Astrocyte of the hippocampus (primary cell): Measurements from ENCODE around the gene ZBED1.
"Not testable (repeated sequence)": the region's sequence is repeated elsewhere in the genome, so short reads cannot be mapped to it uniquely, and the experiment has no call there.

Experiments used
- DNase-seq: peaks from one replicate; pipeline ENCODE4 v3.0.0; 2011; ENCODE audit warnings: low read depth, low spot score

Gene ZBED1

GRCh38 chrX:2474963-2475726, 25.6 kb downstream of the ZBED1 start:
- no peak for DNase-seq

GRCh38 chrX:2474280-2474962, 26.4 kb downstream of the ZBED1 start:
- DNase-seq, result no peak

- not testable (repeated sequence) for DNase-seq
These were observed 27.7 kb downstream of the ZBED1 start for GRCh38 chrX:2473064-2473463.

GRCh38 chrX:2471641-2472040, 29.1 kb downstream of the ZBED1 start:
- DNase-seq, result no peak

GRCh38 chrX:2471126-2471525, 29.6 kb downstream of the ZBED1 start:
- DNase-seq, result not testable (repeated sequence)

GRCh38 chrX:2469852-2470251, 30.9 kb downstream of the ZBED1 start:
- DNase-seq, result not testable (repeated sequence)

- no peak for DNase-seq
These were observed 31.5 kb downstream of the ZBED1 start for GRCh38 chrX:2469196-2469685.

- no peak for DNase-seq
These were observed 32.2 kb downstream of the ZBED1 start for GRCh38 chrX:2468261-2469195.

- no peak for DNase-seq
These were observed 33.7 kb downstream of the ZBED1 start for GRCh38 chrX:2466876-2467656.

GRCh38 chrX:2464677-2465166, 36.1 kb downstream of the ZBED1 start:
- DNase-seq, result no peak

GRCh38 chrX:2463973-2464676, 36.7 kb downstream of the ZBED1 start:
- DNase-seq, result no peak

- DNase-seq, result not testable (repeated sequence)
These were observed 37.3 kb downstream of the ZBED1 start for GRCh38 chrX:2463481-2463880.

GRCh38 chrX:2462780-2463179, 38.0 kb downstream of the ZBED1 start:
- no peak for DNase-seq

GRCh38 chrX:2462074-2462473, 38.7 kb downstream of the ZBED1 start:
- DNase-seq, result no peak

- DNase-seq, result no peak
These were observed 39.1 kb downstream of the ZBED1 start for GRCh38 chrX:2461711-2462016.

- DNase-seq, result not testable (repeated sequence)
These were observed 39.7 kb downstream of the ZBED1 start for GRCh38 chrX:2460821-2461710.

- not testable (repeated sequence) for DNase-seq
These were observed 40.7 kb downstream of the ZBED1 start for GRCh38 chrX:2460048-2460447.

- no peak for DNase-seq
These were observed 42.5 kb downstream of the ZBED1 start for GRCh38 chrX:2458309-2458708.
